ENCODE data around the gene DOCK7. TPM values are rescaled to one million over a fixed set of nuclear protein-coding genes. Genes with fewer than 3 reads are reported as not detected.

Gene DOCK7
- polyA plus RNA-seq, 1 of the 3 experiments (the other 2 are of a cell fraction) = 27.6 TPM

DNA sequence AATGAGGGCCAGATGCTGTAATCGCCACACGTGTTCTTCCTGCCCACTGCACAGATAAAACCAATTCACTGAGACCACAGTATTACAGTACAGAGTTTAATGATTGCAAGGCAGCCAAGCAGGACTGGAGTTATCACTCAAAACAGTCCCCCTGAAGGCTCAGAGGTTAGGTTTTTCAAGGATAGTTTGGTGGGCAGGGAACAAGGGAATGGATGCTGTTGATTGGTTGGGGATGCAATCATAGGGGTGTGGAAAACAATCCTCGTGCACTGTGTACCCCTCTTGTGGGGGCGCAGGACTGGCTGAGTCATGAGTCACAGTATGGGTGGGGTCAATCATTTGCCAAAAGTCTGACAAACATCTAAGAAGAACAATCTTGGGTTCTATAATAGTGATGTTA, 263.8 kb downstream of the DOCK7 start:
- Histone ChIP-seq H3K4me3 (ENCODE audit: low read depth in 2 of 2, low read length in 1 of 2) (no peak overlapping the region), H3K36me3 (replicated peaks in 1 of 2; ENCODE audit: control insufficient read depth in 1 of 2, insufficient read depth in 2 of 2, low read length in 1 of 2) (no peaks in the 10 kb centered on the region), H3K4me1 (ENCODE audit: control insufficient read depth in 1 of 2, insufficient read depth in 2 of 2, low read depth in 1 of 2, low read length in 1 of 2) (no peaks in the 10 kb centered on the region; a peak in 1 of 4 replicates), H3K9ac (no peak overlapping the region), H4K20me1 (ENCODE audit: insufficient read depth) (no peaks in the 10 kb centered on the region), H3F3A (replicated peaks; ENCODE audit: insufficient read depth) (no peaks in the 10 kb centered on the region), H2AFZ (ENCODE audit: low read depth) (peak overlapping the region; percentile 39; the same call in 1 of the 2 replicates), H3K9me3 (no peaks in the 10 kb centered on the region), H3K27me3 (ENCODE audit: insufficient read depth) (no peaks in the 10 kb centered on the region), H3K4me2 (no peak overlapping the region), H3K27ac (ENCODE audit: low read depth in 2 of 2, low read length in 1 of 2) (no peak overlapping the region), H3K79me2 (ENCODE audit: insufficient read depth) (no peaks in the 10 kb centered on the region), H3K9me2 (no peaks in the 10 kb centered on the region)
- WGBS (ENCODE audit: low lambda C conversion rate) = 81% methylated on average over 4 of the region's 4 CpGs
- ChIA-PET POLR2A (no interaction called here), CTCF (interaction anchor here (0.9 kb wide), 1 partner anchor 16 kb away, joined by 3 read pairs; no protein-coding TSS in a partner anchor)
- TF ChIP-seq JUND (IDR thresholded peaks at IDR 0.05) = no peak
- TF ChIP-seq NFIC (IDR thresholded peaks at IDR 0.05; ENCODE audit: borderline replicate concordance) = no peak
- TF ChIP-seq, protein P1, sequence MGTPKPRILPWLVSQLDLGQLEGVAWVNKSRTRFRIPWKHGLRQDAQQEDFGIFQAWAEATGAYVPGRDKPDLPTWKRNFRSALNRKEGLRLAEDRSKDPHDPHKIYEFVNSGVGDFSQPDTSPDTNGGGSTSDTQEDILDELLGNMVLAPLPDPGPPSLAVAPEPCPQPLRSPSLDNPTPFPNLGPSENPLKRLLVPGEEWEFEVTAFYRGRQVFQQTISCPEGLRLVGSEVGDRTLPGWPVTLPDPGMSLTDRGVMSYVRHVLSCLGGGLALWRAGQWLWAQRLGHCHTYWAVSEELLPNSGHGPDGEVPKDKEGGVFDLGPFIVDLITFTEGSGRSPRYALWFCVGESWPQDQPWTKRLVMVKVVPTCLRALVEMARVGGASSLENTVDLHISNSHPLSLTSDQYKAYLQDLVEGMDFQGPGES (IDR thresholded peaks at IDR 0.05; ENCODE audit: low read depth, low read length) = no peak
- no peak for TF ChIP-seq RFX5 (IDR thresholded peaks at IDR 0.05; ENCODE audit: low read length)
- TF ChIP-seq SMC3 (IDR thresholded peaks at IDR 0.05; ENCODE audit: low read depth, low read length) = no peak
- TF ChIP-seq, protein P2, sequence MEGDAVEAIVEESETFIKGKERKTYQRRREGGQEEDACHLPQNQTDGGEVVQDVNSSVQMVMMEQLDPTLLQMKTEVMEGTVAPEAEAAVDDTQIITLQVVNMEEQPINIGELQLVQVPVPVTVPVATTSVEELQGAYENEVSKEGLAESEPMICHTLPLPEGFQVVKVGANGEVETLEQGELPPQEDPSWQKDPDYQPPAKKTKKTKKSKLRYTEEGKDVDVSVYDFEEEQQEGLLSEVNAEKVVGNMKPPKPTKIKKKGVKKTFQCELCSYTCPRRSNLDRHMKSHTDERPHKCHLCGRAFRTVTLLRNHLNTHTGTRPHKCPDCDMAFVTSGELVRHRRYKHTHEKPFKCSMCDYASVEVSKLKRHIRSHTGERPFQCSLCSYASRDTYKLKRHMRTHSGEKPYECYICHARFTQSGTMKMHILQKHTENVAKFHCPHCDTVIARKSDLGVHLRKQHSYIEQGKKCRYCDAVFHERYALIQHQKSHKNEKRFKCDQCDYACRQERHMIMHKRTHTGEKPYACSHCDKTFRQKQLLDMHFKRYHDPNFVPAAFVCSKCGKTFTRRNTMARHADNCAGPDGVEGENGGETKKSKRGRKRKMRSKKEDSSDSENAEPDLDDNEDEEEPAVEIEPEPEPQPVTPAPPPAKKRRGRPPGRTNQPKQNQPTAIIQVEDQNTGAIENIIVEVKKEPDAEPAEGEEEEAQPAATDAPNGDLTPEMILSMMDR (IDR thresholded peaks at IDR 0.05) = no peak
- TF ChIP-seq, protein P3, sequence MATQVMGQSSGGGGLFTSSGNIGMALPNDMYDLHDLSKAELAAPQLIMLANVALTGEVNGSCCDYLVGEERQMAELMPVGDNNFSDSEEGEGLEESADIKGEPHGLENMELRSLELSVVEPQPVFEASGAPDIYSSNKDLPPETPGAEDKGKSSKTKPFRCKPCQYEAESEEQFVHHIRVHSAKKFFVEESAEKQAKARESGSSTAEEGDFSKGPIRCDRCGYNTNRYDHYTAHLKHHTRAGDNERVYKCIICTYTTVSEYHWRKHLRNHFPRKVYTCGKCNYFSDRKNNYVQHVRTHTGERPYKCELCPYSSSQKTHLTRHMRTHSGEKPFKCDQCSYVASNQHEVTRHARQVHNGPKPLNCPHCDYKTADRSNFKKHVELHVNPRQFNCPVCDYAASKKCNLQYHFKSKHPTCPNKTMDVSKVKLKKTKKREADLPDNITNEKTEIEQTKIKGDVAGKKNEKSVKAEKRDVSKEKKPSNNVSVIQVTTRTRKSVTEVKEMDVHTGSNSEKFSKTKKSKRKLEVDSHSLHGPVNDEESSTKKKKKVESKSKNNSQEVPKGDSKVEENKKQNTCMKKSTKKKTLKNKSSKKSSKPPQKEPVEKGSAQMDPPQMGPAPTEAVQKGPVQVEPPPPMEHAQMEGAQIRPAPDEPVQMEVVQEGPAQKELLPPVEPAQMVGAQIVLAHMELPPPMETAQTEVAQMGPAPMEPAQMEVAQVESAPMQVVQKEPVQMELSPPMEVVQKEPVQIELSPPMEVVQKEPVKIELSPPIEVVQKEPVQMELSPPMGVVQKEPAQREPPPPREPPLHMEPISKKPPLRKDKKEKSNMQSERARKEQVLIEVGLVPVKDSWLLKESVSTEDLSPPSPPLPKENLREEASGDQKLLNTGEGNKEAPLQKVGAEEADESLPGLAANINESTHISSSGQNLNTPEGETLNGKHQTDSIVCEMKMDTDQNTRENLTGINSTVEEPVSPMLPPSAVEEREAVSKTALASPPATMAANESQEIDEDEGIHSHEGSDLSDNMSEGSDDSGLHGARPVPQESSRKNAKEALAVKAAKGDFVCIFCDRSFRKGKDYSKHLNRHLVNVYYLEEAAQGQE (IDR thresholded peaks at IDR 0.05; ENCODE audit: low read depth, low read length) = no peak
- TF ChIP-seq RXRA (IDR thresholded peaks at IDR 0.05; ENCODE audit: borderline replicate concordance, low read depth) = no peak
- TF ChIP-seq, protein P4, sequence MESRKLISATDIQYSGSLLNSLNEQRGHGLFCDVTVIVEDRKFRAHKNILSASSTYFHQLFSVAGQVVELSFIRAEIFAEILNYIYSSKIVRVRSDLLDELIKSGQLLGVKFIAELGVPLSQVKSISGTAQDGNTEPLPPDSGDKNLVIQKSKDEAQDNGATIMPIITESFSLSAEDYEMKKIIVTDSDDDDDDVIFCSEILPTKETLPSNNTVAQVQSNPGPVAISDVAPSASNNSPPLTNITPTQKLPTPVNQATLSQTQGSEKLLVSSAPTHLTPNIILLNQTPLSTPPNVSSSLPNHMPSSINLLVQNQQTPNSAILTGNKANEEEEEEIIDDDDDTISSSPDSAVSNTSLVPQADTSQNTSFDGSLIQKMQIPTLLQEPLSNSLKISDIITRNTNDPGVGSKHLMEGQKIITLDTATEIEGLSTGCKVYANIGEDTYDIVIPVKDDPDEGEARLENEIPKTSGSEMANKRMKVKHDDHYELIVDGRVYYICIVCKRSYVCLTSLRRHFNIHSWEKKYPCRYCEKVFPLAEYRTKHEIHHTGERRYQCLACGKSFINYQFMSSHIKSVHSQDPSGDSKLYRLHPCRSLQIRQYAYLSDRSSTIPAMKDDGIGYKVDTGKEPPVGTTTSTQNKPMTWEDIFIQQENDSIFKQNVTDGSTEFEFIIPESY (IDR thresholded peaks at IDR 0.05; ENCODE audit: borderline replicate concordance, low read depth) = no peak
- no peak for TF ChIP-seq EP300 (IDR thresholded peaks at IDR 0.05; ENCODE audit: borderline replicate concordance in 1 of 2, low read depth in 1 of 2, low read length in 1 of 2)
- TF ChIP-seq TAF1 (IDR thresholded peaks at IDR 0.05; ENCODE audit: borderline replicate concordance, low read depth, low read length) = no peak
- TF ChIP-seq GATA2 (CRISPR knock-in tag; IDR thresholded peaks at IDR 0.05) = no peak
- TF ChIP-seq, protein P5, sequence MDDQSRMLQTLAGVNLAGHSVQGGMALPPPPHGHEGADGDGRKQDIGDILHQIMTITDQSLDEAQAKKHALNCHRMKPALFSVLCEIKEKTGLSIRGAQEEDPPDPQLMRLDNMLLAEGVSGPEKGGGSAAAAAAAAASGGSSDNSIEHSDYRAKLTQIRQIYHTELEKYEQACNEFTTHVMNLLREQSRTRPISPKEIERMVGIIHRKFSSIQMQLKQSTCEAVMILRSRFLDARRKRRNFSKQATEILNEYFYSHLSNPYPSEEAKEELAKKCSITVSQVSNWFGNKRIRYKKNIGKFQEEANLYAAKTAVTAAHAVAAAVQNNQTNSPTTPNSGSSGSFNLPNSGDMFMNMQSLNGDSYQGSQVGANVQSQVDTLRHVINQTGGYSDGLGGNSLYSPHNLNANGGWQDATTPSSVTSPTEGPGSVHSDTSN (IDR thresholded peaks at IDR 0.05) = no peak
- no peak for TF ChIP-seq ELF1 (IDR thresholded peaks at IDR 0.05)
- no peak for TF ChIP-seq YY1 (IDR thresholded peaks at IDR 0.05; ENCODE audit: low read depth)
- TF ChIP-seq POLR2AphosphoS5 (IDR thresholded peaks at IDR 0.05; ENCODE audit: low read depth, low read length) = no peak
- TF ChIP-seq TCF12 (IDR thresholded peaks at IDR 0.05) = no peak
- TF ChIP-seq RAD21 (IDR thresholded peaks at IDR 0.05; ENCODE audit: low read length) = no peak
- TF ChIP-seq GABPA (IDR thresholded peaks at IDR 0.05; ENCODE audit: low read depth) = no peak
- no peak for DNase-seq

Data from SK-N-SH (cell line).